GM23338 (cell line): ENCODE data around the gene TAF3. TPM values are rescaled to one million over a fixed set of nuclear protein-coding genes. Genes with fewer than 3 reads are reported as not detected.

Experiments used
- ATAC-seq: fragments of 200-7000 bp; cut with Tn5 transposase; 3 replicates; pipeline ENCODE4 v1.9.1; 2020
- DNase-seq: peaks from one replicate; pipeline ENCODE4 v3.0.0-alpha.2; 2015; ENCODE audit warnings: low spot score
- H2AFZ ChIP-seq: fragments of 200-600 bp; sonication (generic); 2 replicates; pipeline ENCODE4 v1.8.0; 2016; ENCODE audit warnings: antibody characterized with exemption, mild to moderate bottlenecking, moderate library complexity
- H3F3A ChIP-seq: fragments of 200-600 bp; sonication (generic); replicated peaks from 2 replicates; pipeline ENCODE4 v1.8.0; 2017; ENCODE audit warnings: antibody characterized with exemption, mixed run types, low read depth
- H3K27ac ChIP-seq: fragments of 200-600 bp; sonication (generic); 2 replicates; pipeline ENCODE4 v1.6.1; 2016; ENCODE audit warnings: low read depth
- H3K27me3 ChIP-seq: fragments of 200-600 bp; sonication (generic); 2 replicates; pipeline ENCODE4 v1.8.0; 2016; ENCODE audit warnings: mild to moderate bottlenecking, mixed run types, moderate library complexity; ENCODE audit not compliant: insufficient read depth
- H3K36me3 ChIP-seq: fragments of 200-600 bp; sonication (generic); 2 replicates; pipeline ENCODE4 v1.8.0; 2016; ENCODE audit warnings: mild to moderate bottlenecking; ENCODE audit not compliant: insufficient read depth
- H3K4me1 ChIP-seq: fragments of 200-600 bp; sonication (generic); 2 replicates; pipeline ENCODE4 v1.8.0; 2016; ENCODE audit warnings: mild to moderate bottlenecking, moderate library complexity; ENCODE audit not compliant: insufficient read depth
- H3K4me2 ChIP-seq: fragments of 200-600 bp; sonication (generic); 2 replicates; pipeline ENCODE4 v1.7.1; 2017; ENCODE audit warnings: mixed run types
- H3K4me3 ChIP-seq: fragments of 200-600 bp; sonication (generic); 2 replicates; pipeline ENCODE4 v1.6.1; 2016; ENCODE audit warnings: mixed run types
- H3K79me2 ChIP-seq: fragments of 200-600 bp; sonication (generic); replicated peaks from 2 replicates; pipeline ENCODE4 v1.8.0; 2017; ENCODE audit warnings: mild to moderate bottlenecking; ENCODE audit not compliant: insufficient read depth
- H3K9me2 ChIP-seq: fragments of 200-600 bp; sonication (generic); 2 replicates; pipeline ENCODE4 v1.8.0; 2017; ENCODE audit not compliant: insufficient read depth
- H4K20me1 ChIP-seq: fragments of 200-600 bp; sonication (generic); replicated peaks from 2 replicates; pipeline ENCODE4 v1.8.0; 2017; ENCODE audit warnings: mild to moderate bottlenecking; ENCODE audit not compliant: insufficient read depth
- H3K27ac Mint-ChIP-seq: 2 replicates; pipeline ENCODE4 v1.8.0; 2020; ENCODE audit warnings: inconsistent platforms, mild to moderate bottlenecking, moderate library complexity, mixed read lengths
- H3K27me3 Mint-ChIP-seq: 3 replicates; pipeline ENCODE4 v1.8.0; 2022; ENCODE audit warnings: low read depth, mild to moderate bottlenecking, moderate library complexity, mixed read lengths, inconsistent platforms; ENCODE audit not compliant: insufficient read depth, poor library complexity
- H3K36me3 Mint-ChIP-seq: 3 replicates; pipeline ENCODE4 v1.8.0; 2021; ENCODE audit warnings: low read depth, mild to moderate bottlenecking, inconsistent platforms, moderate library complexity, mixed read lengths
- H3K4me1 Mint-ChIP-seq: 3 replicates; pipeline ENCODE4 v1.8.0; 2020; ENCODE audit warnings: mild to moderate bottlenecking, inconsistent platforms, mixed read lengths
- H3K4me3 Mint-ChIP-seq: 3 replicates; pipeline ENCODE4 v1.8.0; 2021; ENCODE audit warnings: moderate library complexity, mild to moderate bottlenecking, inconsistent platforms, mixed read lengths
- H3K9me3 Mint-ChIP-seq: 3 replicates; pipeline ENCODE4 v1.8.0; 2020; ENCODE audit warnings: moderate library complexity, mild to moderate bottlenecking, inconsistent platforms, mixed read lengths
- CREB1 ChIP-seq: fragments of 250-450 bp; sonication (Bioruptor Pico); IDR thresholded peaks from 2 replicates; pipeline ENCODE4 v1.5.0; 2020; ENCODE audit warnings: low read depth, mild to moderate bottlenecking, moderate library complexity
- ETS1 ChIP-seq: IDR thresholded peaks from 2 replicates; pipeline ENCODE4 v1.6.1; 2016; ENCODE audit warnings: antibody characterized with exemption
- EZH2phosphoT487 ChIP-seq: fragments of 200-600 bp; sonication (generic); IDR thresholded peaks from one replicate; pipeline ENCODE4 v1.8.1; 2018; ENCODE audit warnings: antibody characterized with exemption; ENCODE audit not compliant: unreplicated experiment
- NANOG ChIP-seq: IDR thresholded peaks from 2 replicates; pipeline ENCODE4 v1.6.1; 2016; ENCODE audit warnings: antibody characterized with exemption, borderline replicate concordance
- REST ChIP-seq: IDR thresholded peaks from one replicate; pipeline ENCODE4 v1.6.1; 2018; ENCODE audit warnings: antibody characterized with exemption; ENCODE audit not compliant: unreplicated experiment
- ZNF114 ChIP-seq: fragments of 250-450 bp; sonication (Bioruptor Pico); IDR thresholded peaks from 2 replicates; pipeline ENCODE4 v1.5.0; 2020; ENCODE audit warnings: mild to moderate bottlenecking, moderate library complexity
- ZNF331 ChIP-seq: fragments of 250-450 bp; sonication (Bioruptor Pico); IDR thresholded peaks from 2 replicates; pipeline ENCODE4 v1.5.0; 2020; ENCODE audit warnings: low read depth, mild to moderate bottlenecking, moderate library complexity
- polyA plus RNA-seq: library from polyadenylated mRNA; unstranded; fragments of >200 nt; fragmentation: Nextera tagmentation; extraction: Ambion mirVana; gene quantifications from 2 replicates; pipeline ENCODE4 v1.2.1, GENCODE V29; 2016
- total RNA-seq: library from RNA; depleted of rRNA; stranded (reverse); fragments of >200 nt; shearing (Covaris generic); gene quantifications from 2 replicates; pipeline ENCODE4 v1.2.3, GENCODE V29; 2014
- TF ChIP-seq, protein P1 (sequence below), 2 experiments: fragments of 200-600 bp in 1 of 2; sonication (generic) in 1 of 2; conservative IDR thresholded peaks; 2 replicates each; pipeline versions ENCODE4 v1.5.1 to v1.6.1; 2016 to 2017; ENCODE audit warnings: antibody characterized with exemption in 2 of 2, low read depth in 2 of 2, mild to moderate bottlenecking in 2 of 2, moderate library complexity in 1 of 2

TAF3 gene
- total and polyA plus RNA-seq, 2 experiments from 2014 or later: 6.4 to 15.2 TPM

- TF ChIP-seq, protein P1, sequence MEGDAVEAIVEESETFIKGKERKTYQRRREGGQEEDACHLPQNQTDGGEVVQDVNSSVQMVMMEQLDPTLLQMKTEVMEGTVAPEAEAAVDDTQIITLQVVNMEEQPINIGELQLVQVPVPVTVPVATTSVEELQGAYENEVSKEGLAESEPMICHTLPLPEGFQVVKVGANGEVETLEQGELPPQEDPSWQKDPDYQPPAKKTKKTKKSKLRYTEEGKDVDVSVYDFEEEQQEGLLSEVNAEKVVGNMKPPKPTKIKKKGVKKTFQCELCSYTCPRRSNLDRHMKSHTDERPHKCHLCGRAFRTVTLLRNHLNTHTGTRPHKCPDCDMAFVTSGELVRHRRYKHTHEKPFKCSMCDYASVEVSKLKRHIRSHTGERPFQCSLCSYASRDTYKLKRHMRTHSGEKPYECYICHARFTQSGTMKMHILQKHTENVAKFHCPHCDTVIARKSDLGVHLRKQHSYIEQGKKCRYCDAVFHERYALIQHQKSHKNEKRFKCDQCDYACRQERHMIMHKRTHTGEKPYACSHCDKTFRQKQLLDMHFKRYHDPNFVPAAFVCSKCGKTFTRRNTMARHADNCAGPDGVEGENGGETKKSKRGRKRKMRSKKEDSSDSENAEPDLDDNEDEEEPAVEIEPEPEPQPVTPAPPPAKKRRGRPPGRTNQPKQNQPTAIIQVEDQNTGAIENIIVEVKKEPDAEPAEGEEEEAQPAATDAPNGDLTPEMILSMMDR (conservative IDR thresholded peaks at IDR 0.05; ENCODE audit: low read depth in 2 of 2): no peak
- TF ChIP-seq ETS1 (no peak), ZNF331 (CRISPR knock-in tag) (no peak), CREB1 (CRISPR knock-in tag) (no peak), REST (no peak)
Measured at GRCh38 chr10:7957591-7957990, 139.3 kb downstream of the TAF3 start (continued).

GRCh38 chr10:7958442-7958841, 140.1 kb downstream of the TAF3 start:
- Mint-ChIP-seq H3K9me3 (no peaks in the 10 kb centered on the region), H3K4me1 (no peaks in the 10 kb centered on the region), H3K4me3 (no peak overlapping the region), H3K27ac (no peak overlapping the region), H3K36me3 (no peaks in the 10 kb centered on the region), H3K27me3 (no peaks in the 10 kb centered on the region)
- Histone ChIP-seq H3K4me2 (no peak overlapping the region), H3K36me3 (no peaks in the 10 kb centered on the region), H3K4me1 (no peaks in the 10 kb centered on the region), H3F3A (no peaks in the 10 kb centered on the region), H3K4me3 (no peak overlapping the region), H3K27me3 (no peaks in the 10 kb centered on the region), H3K27ac (no peak overlapping the region), H3K9me2 (no peaks in the 10 kb centered on the region), H4K20me1 (no peaks in the 10 kb centered on the region), H3K79me2 (no peaks in the 10 kb centered on the region; the same call in 1 of the 2 replicates), H2AFZ (no peak overlapping the region)
- no peak for DNase-seq
- ATAC-seq: no peak
- TF ChIP-seq, protein P1 (conservative IDR thresholded peaks at IDR 0.05; ENCODE audit: low read depth in 2 of 2): no peak
- no peak for TF ChIP-seq NANOG
- TF ChIP-seq CREB1 (CRISPR knock-in tag): no peak
- TF ChIP-seq ETS1: no peak
- TF ChIP-seq EZH2phosphoT487: no peak
- no peak for TF ChIP-seq ZNF114
